HG02678 (cell line): ENCODE measurements around the gene ADCY3.

ENCODE experiments used
- ATAC-seq: cut with Tn5 transposase; IDR thresholded peaks from one replicate; pipeline ENCODE4 v1.9.1; 2021; ENCODE audit warnings: mild to moderate bottlenecking, moderate library complexity; ENCODE audit not compliant: unreplicated experiment

The ADCY3 gene

DNA sequence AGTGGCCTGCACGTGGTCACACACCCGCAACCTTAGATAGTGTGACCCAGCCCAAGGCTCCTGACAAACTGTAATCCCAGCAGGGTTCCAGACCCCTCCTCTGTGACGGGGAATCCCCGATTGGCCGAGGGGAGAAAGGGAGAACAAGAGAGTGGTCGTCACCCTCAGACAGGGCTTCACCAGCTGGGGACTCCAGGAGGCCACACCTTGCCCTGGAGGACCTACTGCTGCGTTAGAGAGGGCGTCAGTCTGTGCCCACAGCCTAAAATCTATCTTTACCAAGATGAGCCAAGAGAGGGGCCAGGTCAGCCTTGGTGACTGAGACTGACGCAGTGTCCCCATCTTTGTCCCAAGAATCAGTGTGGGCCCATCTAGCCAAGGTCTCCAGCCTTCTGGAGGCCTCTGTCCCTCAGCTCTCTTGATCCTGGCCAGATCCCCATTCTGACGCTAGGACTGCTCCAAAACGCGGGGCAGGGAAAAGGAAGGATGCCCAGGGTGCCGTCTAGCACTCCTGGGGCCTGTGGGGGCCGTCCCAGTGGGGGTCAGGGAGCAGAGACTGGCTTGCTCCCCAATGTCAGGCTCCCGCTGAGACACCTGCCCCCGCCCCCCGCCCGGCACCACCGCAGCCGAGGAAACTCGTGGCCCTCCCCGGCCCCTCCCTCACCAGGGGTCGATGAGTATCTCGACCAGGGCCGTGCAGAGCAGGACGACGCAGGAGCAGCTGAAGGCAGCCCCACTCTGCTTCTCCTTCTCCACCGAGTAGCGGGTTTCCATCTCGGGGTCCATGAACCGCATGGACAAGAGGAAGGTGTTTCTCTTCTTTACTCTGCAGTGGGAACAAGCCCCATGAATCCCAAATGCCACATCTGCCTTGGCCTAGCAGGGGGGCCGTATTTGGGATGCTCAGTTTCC lies 86.0 kb downstream of the ADCY3 start:
- no peak for ATAC-seq

DNA sequence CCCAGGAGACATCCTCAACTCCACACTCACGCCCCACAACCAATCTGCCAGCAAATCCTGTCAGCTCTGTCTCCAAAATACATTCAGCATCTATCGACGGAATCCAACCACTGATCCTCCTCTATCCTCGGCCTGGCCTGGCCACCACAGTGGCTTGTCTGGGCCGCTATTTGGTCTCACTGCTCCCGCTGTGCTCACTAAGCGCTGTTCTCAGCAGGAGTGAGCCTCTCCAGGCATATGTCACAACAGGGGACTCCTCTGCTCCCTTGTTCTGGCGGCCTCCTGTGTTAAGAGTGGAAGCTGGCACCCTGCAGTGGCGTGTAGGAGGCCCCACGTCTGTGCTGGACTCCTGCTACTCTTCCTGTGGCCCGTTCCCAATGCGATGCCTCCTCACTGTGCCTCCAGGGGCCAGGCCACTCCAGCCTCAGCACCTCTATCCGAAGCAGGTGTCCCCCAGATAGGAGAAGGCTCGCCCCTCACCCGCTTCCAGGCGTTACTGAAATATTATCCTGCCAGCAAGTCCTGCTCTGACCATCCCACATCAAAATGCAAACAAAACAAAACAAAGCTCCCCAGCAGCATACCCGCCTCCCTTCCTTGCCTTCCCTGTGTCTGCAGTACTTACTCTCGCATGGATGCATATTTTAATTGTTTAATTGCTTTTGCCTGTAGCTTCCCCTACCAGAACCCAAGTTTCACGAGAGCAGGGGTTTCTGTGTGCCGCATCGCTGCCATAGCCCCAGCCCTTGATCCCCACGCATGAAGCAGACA lies 86.9 kb downstream of the ADCY3 start:
- ATAC-seq, result no peak

DNA sequence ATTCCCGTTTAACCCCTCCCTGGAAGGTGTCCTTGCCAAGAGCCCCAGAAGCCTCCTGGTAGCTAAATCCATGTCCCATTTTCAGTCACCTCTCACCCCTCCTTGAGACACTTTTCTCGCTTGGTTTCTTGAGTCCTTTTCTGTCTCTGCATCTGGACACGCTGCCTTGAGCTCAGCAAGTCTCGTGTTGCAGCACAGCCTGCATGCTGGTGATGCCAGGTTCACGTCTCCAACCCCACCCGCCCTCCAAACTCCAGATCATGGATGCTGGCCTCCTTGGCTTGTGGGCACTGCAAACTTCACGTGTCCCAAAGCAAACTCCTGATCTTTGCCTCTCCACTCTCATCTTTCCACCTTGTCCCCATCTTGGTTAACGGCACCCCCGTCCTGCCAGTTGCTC lies 87.5 kb downstream of the ADCY3 start:
- no peak for ATAC-seq

DNA sequence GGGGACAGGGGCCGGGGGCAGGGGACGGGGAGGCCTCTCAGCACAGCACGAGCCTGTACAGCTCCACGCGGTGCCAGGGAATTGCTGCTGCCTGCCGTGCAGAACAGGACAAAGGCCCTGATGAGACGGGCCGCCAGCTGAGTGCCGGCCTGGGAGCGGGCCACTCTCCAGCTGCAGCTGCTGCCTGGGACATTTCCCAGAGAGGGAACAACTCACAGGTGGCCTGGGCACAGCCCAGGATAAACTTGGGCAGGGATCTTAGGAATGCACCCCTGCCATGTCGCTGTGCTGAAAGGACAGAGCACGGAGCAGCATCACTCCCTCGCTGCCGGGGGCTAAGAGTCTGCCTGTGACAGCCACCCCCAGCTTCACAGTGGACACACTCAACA lies 88.0 kb downstream of the ADCY3 start:
- no peak for ATAC-seq

DNA sequence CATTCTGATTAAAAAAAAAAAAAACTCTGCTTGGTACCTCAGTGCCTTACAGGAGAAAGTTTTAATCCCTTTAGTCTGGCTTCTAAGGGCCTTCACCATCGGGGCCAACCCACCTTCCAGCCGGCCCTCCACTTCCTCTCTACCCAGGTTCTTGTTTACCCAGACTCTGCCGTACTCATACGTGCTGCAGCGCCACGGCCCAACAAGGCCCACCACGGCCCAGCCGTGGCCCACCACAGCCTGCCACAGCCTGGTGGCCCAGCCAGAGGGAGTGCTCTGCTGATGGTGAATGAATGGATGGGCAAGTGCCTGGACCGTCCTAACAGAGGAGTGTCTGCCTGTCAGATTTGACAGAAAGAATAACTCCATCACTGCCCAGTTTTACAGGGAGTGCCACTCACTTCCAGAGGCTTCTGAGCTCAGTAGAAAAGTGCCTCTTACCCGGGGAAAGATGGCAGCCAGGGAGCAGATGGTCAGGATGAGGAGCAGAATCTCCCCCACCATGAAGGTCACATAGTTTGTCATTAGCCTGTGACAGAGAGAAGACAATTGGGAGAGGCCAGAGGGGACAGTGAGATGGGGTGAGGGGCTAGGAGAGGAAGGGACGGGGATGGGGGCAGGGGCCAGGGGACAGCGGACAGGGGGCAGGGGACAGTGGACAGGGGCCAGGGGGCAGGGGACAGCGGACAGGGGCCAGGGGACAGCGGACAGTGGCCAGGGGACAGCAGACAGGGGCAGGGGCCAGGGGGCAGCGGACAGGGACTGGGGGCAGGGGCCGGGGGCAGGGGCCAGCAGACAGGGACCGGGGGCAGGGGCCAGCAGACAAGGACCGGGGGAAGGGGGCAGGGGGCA lies 88.6 kb downstream of the ADCY3 start:
- ATAC-seq, result no peak

DNA sequence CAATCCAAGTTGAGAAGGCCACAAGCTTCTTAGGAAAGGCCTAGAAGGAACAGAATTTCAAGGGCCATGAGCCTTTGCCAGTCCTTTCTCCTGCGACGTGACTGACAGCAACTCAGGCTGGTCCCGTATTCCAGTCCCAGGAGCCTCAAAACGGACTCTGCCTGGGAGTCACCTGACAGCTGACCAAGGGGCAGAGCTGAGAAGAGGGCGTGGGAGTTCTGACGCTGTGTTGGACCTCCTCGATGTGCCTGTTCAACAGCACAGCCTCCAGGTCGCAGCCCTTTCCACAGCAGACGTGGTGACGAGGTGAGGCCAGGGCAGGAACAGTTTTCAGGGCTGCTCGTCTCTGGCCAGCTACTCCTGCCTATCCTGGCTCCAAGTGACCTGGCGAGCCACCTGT lies 89.3 kb downstream of the ADCY3 start:
- no peak for ATAC-seq

DNA sequence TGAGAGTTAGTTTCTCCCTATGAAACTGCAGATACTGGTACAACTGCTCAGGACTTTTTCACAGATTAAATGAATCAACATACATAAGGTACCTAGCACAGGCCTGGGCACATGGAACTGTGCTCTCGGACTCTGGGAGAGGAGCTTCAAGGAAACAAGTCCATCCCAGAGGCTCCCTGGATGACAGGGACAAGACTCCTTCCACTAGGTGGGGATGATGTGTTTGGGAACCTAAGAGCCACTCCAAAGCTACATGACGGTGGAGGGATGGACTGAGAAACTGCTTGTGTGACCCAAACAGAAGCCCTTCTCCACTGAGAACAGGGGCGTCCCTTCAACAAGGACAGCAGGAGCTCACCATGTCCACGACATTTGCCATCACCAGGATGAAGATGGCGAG lies 89.7 kb downstream of the ADCY3 start:
- ATAC-seq, result no peak

DNA sequence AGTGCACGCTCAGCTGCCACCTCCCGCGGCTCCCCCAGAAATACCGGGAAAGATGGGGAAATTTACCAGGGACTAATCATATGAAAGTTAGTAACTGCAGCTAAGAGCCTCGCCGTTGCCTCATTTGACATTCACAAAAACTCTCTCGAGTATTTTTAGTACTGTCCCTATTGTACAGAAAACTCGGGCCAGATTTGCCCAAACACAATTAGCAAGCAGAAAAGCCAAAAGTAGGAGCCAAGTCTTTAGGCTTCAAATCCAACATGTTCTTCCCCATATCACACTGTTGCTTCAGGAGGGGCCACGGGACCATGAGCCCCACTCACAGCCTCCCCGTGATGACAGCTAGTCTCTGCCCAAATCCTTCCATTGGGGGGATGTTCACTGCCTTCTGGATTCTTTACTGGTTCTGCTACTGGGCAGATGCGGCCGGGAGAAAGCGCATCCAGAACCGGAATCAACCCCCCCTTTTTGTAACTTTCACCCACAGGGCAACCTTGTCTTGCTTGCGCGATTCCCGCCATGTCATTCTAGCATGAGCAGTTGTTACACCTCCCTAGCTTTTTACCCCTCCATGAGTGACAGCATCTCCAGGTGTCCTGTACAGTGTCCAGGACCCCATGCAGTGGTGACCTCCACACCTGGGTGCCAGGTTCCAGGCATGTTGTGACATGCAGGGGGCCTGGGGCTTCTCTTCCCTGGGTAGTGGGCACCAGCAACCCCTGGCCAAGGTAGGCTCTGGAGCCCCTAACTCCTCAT lies 91.6 kb downstream of the ADCY3 start:
- ATAC-seq, result no peak

DNA sequence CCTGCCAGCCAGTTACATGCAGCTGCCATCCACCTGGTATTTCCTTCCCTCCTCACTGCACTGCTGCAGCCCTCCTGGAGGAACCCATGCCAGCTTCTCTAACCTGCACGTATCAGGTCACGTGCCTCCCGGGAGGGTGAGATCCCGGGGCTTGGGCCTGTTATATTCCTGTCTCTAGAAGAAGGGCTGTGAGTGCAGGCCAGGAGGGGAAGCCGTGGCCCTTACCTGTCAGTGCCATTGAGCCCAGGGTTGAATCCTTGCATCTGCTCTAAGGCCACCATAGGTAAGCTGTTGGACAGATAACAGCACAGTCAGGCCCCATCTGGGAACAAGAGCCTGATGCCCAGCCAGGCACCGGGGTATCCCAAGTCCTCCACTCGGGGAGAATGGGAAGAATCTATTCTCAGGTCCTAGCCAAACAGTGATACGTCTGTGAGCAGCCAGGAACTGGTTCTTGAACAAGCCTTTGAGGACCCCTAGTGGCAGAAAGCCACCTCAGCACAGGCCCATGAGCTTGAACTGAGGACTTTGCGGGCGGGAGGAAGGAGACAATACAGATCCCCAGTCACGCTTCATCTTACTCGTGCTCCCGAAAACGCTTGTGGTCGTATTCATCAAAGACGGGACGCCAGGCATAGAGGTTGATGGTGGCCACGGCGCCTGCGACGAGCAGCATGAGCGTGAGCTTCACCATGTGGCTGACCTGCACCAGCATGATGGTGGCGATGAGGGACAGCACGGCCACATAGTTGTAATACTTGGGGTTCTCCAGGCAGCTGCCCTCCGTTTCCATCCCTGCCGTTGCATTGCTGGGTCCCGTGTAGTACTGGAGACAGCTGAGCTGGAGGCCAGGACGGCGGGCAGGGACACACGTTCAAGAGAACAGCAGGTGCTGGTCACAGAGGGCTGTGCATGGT lies 92.5 kb downstream of the ADCY3 start:
- peak; percentile 76 for ATAC-seq

DNA sequence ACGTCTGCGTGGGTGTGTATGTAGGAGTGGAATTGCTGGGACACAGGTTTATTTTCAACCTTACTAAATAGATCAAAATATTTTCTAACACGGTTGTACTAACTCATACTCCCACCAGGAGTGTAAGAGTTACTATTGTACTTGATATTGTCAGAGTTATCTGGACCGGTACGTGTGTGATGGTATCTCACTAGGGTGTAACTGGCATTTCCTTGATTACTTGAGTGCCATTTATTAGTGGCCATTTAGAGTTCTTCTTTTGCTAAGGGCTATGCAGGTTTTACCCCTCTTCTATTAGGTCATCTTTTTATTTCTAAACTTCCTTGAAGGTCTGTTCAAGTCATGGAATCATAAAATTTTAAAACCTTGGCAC lies 93.3 kb downstream of the ADCY3 start:
- no peak for ATAC-seq

DNA sequence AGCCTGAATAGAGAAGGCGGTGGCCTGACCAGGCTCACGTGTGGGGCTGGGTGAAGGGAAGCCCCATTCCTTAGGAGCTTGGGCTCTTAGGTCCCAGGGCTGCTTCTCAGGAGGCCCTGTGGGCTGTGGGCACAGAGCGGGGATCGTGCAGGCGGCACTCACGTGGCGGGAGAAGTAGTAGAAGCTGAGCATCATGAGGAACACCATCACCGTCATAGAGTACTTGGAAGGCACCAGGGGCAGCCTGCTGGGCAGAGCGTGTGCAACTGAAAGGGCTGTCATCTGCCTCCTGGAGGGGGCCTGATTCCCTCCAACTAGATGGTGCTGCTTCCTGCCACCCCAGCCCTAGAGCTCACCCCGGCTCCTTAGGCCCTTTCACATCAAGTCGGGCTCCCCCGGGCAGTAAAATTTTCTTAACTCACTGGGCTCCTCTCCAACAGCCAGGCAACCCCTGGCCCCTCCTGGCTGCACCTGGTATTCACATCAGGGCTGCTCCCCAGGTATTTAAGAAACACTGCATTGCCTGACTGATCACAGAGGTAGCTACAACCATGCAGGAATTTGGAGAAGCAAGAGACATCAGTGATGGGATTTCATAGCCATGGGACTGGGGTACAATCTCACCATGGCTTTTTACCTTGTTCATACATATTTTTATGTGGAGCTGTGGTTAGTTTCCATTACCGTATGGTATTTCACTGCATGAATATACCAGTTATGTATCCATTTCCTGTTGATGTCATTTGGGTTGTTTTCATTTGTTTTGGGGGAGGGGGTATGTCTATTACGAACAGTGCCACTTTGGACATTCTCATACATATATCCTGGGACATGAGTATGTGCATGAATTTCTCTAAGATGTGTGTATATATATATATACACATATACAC lies 93.9 kb downstream of the ADCY3 start:
- ATAC-seq, result no peak

DNA sequence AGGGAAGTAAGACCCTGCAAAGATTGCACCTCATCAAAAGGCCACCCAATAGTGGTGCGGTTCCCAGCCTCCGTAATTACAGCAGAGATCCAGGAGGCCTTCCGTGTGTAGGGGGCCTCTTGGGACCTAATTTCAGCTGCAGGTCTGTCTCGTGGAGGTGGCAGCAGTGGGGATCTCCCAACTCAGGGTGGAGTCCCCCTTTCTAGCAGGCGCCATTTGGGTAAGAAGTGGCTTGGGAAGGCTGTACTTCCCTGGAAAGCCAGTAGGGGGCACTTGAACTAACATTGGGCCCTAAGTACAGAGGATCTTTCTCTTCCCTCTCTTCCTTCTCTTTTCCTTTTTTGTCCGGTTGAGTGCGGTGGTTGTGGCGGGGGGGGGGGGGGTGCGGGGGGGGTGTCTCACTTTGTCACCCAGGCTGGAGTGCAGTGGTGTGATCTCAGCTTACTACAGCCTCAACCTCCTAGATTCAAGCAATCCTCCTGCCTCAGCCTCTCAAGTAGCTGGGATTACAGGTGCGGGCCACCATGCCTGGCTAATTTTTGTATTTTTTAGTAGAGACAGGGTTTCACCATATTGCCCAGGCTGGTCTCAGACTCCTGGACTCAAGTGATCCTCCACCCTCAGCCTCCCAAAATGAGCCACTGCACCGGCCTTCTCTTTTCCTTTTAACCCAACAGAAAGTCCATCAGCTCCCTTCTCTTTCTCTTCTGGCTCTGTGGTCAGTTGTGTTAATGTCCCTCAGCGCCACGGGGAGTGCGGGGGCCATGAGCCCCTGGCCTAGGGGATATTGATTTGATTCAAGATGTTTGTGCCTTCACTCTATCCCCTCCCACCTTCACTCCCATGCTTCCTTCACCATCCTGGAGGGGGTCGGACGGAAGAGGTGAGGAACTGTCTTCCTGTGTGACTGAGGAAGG lies 94.8 kb downstream of the ADCY3 start:
- no peak for ATAC-seq

DNA sequence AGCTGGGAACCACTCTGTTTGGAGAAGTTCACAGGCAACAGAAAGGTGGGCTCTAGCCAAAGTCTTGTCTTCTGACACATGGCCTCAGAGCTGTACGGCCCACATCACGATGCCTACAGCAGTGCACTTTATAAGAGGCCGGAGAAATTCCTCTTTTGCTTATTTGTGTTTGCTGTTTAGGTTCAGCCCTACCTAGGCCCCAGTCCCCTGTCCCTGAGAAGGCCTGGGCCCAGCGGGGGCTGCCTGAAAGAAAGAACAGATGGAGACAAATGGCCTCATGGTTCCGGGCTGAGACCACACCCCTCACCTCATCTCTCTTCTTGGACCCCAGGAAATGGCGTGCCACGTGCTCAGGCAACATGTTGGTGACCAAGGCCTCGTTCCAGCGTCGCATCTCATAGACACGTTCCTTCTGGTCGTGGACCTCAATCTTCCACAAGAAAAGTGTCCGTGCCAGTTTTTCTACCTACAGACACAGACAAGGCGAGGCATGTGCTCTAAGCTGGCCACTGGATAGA lies 95.9 kb downstream of the ADCY3 start:
- ATAC-seq, result no peak

DNA sequence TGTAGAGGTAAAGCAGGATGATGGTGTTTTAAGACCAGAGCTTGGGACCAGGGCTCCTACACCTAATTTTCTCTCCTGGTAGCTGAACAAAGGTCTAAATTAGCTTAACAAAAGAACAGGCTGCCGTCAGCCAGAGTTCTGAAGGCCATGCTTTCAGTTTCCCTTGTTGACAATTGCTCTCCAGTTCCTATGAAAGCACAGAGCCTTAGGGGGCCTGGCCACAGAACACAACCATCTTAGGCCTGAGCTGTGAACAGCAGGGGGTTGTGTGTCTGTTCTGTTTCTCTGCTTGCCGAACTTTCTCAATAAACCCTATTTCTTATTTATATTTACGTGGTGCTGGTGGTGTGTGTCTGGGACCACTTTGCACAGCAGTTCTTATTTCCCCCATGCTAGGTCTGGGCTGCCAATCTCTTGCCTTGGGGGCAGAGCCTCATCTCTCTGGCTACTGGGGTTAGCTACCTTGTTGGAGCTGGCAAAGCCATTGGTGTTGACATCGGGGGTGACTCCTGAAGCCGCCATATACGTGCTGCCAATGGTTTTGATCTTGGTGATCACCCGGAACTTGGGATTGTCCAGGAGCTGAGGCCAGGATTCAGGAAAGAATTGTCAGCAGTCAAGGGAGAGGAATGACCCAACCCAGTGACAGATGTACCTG lies 97.9 kb downstream of the ADCY3 start:
- ATAC-seq, result no peak

DNA sequence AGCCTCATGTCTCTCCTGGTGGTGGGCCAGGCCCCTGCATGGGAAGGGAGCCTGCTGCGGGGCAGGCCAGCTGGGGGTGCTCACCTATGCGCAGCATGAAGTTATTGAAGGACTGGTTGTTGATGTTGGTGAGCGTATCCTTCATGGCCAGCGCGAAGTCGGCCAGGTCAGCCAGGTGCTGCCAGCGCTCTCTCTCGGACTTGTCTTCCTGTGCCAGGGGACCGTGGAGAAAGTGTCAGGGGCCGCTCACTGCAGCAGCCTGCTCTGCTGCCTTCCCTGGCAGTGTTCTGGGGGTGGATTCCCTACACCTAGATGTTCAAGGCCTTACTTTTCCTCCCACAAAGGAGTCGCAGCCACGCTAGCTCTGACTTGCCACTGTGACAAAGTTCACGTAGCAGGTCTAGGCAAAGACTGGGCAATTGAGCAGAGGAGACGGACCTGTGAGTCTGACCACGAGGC lies 98.6 kb downstream of the ADCY3 start:
- no peak for ATAC-seq

DNA sequence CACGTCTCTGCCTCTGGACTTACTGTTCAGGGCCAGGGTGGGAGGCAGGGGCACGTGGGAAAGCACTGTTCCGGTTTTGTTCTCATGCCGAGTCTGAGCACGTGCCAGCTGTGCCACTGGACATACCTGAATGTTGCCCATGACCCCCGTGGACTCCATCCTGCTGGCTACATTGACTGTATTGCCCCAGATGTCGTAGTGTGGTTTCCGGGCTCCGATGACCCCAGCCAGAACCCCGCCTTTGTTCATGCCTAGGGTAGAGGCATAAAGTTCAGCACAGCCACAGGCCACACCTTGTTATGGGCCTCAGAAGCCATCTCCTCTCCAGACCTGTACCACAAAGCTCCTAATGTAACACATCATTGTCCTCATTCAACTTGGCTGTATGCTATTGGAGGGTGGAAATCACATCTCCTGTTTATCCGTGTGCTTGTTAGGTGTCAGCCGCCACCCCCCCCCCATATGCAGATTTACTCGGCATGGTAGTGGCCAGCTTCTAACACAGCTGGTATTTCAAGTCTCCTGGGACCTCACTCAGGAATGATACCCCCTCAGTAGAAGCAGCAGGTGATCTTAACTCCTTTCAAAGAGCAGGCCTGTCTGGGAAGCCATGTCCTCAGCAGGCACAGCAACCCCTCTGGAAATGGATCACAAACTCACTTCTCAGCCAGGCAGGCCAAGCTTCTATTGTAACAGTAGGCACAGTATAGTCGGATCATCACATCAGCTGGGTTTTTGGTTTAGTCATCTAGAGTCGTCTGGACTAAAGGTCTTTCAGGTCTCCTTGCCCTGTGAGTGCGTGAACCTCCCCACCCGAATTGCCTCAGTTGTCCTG lies 99.2 kb downstream of the ADCY3 start:
- ATAC-seq, result no peak
